ENCODE data around the gene FASN.

Gene FASN

GRCh38 chr17:82037092-82037888 is 60.7 kb downstream of the FASN start, which contains the start of gene DCXR:
Gene DCXR, minus strand, starts transcription at chr17:82037697. Its CDS starts 15 bp downstream, at chr17:82037682.
- peak; percentile 88 for DNase-seq

DNA sequence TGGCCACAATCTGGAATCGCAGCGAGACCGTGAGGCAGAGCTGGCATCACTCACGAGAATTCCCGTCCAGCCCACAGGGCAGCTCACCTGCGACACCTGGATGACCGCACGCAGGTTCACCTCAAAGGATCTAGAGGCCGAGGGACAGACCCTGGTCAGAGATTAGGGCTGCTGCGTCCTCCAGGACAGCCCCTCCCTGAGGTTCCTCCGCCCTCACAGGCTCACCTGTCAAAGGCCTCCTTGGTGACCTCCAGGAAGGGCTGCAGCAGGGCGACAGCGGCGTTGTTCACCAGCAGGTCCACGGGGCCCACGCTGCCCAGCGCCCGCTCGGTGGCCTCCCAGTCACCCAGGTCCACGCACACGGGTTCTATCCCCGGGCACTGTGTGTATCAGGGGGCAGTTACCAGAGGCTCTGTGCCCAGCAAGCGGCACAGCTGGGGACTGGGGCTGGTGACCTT is 61.4 kb downstream of the FASN start:
- no peak for DNase-seq

GRCh38 chr17:82035956-82036633 is 61.9 kb downstream of the FASN start:
- DNase-seq, result no peak

DNA sequence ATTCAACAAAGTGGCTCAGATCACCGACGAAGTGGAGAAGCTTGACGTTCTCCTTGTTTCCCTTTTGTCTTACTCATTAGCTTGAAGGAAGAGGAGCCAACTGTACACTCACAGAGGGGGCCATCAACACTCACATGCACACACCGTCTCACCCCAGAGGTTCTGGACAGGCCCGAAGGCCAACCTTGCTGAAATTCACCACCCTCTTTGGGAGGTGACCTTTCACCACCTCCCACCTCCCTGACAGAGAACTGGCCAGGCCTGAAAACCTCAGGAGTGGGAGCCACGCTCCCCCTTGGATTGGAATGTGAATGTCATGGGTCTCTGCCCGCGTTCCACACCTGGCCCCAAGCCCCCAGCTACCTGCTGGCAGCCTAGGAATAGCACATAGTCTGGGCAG is 62.5 kb downstream of the FASN start:
- no peak for DNase-seq

DNA sequence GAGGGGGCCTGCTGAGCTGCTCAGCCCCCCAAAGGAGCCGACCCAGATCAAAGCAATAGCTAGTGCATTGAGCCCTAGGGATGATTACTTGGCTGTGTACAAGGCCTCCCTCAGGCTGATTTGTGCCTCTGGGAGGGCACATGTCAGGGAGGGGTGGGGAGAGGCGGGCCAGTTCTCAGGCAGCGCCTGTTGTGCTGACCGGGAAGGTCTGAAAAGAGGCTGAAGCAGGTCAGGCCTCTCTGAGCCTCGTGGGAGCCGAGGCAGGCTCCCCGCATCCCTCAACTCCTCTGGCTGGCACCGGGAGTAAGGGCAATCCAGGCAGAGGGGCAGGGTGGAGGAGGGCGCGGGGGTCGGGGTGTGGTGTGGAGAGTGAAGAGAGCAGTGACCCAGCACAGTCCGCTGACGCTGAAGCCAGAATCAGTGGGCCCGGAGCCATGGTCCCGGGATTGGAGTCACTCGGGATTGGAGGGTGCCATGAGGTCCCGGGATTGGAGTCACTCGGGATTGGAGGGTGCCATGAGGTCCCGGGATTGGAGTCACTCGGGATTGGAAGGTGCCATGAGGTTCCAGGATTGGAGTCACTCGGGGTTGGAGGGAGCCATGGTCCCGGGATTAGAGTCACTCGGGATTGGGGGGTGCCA is 63.5 kb downstream of the FASN start:
- DNase-seq, result no peak

DNA sequence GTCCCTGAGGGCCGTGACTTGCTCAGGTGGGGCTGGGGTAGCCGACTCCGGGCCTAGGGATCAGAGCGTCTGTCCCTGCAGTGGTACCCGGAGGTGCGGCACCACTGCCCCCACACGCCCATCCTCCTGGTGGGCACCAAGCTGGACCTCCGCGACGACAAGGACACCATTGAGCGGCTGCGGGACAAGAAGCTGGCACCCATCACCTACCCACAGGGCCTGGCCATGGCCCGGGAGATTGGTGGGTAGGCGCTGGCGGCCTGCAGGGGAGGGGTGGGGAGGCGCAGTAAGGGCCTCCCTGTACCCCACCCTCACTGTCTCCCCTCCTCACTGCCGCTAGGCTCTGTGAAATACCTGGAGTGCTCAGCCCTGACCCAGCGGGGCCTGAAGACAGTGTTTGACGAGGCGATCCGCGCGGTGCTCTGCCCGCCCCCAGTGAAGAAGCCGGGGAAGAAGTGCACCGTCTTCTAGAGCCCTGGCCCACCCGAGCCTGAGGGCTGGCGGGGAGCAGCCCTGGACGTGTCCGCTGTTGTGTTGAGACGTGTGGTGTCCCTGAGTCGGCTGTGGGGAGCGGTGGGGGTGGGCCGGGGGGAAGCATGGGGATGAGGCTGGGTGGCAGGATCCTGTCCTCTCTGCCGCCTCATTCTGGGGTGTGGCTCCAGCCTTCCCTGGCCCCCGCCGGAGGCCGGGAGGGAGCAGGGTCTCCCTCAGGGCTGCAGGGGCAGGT is 64.5 kb downstream of the FASN start:
- no peak for DNase-seq

DNA sequence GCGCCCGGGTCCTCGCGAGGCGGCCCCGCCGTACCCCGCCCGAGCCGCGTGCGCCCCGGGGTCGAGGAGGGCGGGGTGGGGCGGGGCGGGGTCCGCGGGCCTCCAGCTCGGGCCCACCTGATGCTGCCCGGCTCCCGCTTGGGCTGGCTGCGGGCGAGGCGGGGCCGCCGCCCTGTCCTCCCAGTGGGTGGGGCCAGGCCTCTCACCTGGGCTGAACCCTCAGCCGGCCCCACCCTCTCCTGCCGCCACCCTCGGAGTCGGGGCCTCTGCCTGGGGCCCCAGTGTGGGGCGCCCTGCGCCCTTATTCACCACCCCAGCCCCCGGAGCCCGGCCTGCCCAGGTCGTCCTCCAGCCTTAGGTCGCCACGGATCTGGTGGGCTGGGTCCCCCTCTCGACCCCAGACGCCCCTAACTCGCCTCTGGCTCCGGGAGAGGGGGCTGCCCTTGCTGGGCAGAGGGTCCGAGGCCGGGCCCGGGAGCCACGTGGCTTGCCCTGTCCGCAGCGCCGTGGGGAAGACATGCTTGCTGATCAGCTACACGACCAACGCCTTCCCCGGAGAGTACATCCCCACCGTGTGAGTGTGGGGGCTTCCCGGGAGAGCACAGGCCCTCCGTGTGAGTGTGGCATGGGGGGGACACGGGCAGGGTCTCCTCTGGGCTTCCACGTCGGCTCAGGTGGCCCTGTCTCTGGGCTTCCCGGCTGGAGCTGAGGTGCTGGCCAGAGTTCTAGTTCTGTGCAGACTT is 66.0 kb downstream of the FASN start:
- DNase-seq, result no peak

- no peak for DNase-seq
Measured at GRCh38 chr17:82031303-82031884, 66.6 kb downstream of the FASN start, which contains the start of gene RAC3. Gene RAC3, plus strand, starts transcription at chr17:82031678. Its CDS starts 84 bp downstream, at chr17:82031762.

DNA sequence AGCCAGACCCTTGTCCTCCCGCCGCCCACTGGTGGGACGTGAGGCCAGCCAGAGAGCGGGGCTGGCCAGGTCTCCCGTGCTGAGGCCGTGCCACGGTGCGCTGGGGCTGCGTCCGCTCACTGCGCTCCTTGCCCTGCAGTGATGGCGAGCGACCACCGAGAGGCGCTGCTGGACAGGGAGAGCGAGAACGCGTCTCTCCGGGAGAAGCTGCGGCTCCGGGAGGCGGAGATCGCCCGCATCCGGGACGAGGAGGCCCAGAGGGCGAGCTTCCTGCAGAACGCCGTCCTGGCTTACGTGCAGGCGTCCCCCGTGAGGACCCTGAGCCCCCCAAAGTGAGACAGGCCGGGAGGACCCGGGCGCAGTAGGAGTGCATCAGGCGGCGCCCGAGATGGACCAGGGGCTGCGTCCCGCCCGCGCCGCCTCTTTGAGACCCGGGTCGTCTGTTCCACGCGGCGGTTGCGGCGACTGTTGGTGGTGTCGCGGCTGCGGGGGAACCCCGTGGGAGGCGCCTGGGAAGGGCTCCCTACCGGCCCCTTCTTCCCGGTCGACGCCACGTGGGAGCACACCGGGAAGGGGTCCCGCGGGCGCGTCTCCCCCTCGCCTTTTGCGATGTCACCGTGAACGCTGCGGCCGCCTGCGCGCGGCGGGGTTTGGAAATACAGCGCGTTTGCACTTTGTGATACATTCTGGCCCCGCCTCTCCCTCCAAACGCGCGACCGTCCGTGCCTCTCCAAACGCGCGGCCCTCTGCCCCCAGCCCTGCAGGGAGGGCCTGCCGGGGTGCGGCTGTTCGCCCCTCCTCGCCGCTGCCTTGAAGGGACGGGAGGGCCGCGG is 67.3 kb downstream of the FASN start:
- DNase-seq, result peak; percentile 42

GRCh38 chr17:82029990-82030469 is 68.0 kb downstream of the FASN start:
- no peak for DNase-seq

DNA sequence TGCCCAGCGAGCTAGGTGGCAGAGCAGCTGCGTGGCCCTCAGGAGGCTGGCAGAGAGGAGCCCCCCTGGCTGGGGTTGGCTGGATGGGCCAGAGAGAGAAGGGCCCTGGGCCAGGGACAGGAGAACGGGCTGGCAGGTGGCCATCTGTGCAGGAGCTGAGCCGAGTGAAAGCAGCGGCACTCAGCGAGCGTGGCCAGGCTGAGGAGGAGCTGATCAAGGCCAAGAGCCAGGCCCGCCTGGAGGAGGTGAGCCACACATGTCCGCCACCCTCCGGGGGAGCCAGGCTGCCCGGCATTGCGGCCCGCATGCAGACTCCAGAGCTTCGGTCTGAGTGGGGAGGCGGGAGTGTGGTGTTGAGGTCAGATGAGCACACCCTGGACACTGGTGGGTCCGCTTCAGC is 68.6 kb downstream of the FASN start:
- no peak for DNase-seq

GRCh38 chr17:82028966-82029365 is 69.1 kb downstream of the FASN start:
- no peak for DNase-seq
